NT2/D1 (cell line): Measurements from ENCODE around the gene VEPH1.

ENCODE experiments used
- DNase-seq: peaks from one replicate; pipeline ENCODE4 v3.0.0-alpha.2; 2011; ENCODE audit warnings: low read depth, low spot score
- H3K27me3 ChIP-seq: 2 replicates; pipeline ENCODE4 v1.6.0; 2011; ENCODE audit warnings: mild to moderate bottlenecking; ENCODE audit not compliant: insufficient read length, insufficient read depth
- H3K36me3 ChIP-seq: 2 replicates; pipeline ENCODE4 v1.6.1; 2011; ENCODE audit warnings: mild to moderate bottlenecking, low read length, mixed read lengths; ENCODE audit not compliant: insufficient read depth, insufficient read length
- H3K4me1 ChIP-seq: 2 replicates; pipeline ENCODE4 v1.5.1; 2011; ENCODE audit not compliant: insufficient read depth, insufficient read length
- H3K4me3 ChIP-seq: 2 replicates; pipeline ENCODE4 v1.5.1; 2011; ENCODE audit warnings: low read depth; ENCODE audit not compliant: insufficient read length
- H3K9ac ChIP-seq: 2 replicates; pipeline ENCODE4 v1.6.0; 2011; ENCODE audit warnings: low read depth; ENCODE audit not compliant: insufficient read length
- H3K9me3 ChIP-seq: 2 replicates; pipeline ENCODE4 v1.5.1; 2011; ENCODE audit warnings: mild to moderate bottlenecking, low read length; ENCODE audit not compliant: insufficient read depth
- SUZ12 ChIP-seq: IDR thresholded peaks from 2 replicates; pipeline ENCODE4 v1.6.1; 2011; ENCODE audit not compliant: insufficient read length, insufficient read depth; ENCODE audit errors: extremely low read depth
- YY1 ChIP-seq: IDR thresholded peaks from 2 replicates; pipeline ENCODE4 v1.6.1; 2011; ENCODE audit not compliant: insufficient read length, insufficient read depth
- ZNF274 ChIP-seq: IDR thresholded peaks from 2 replicates; pipeline ENCODE4 v1.6.1; 2011; ENCODE audit warnings: mild to moderate bottlenecking, low read depth, low read length

The VEPH1 gene

GRCh38 chr3:157520485-157521150 lies 17.4 kb upstream of the VEPH1 start:
- Histone ChIP-seq H3K4me3 (no peak overlapping the region), H3K36me3 (no peaks in the 10 kb centered on the region), H3K9ac (no peak overlapping the region), H3K9me3 (peaks cover 8% of the 10 kb centered on the region), H3K4me1 (no peaks in the 10 kb centered on the region), H3K27me3 (no peaks in the 10 kb centered on the region)
- TF ChIP-seq YY1 (no peak), SUZ12 (no peak), ZNF274 (no peak)
- DNase-seq = no peak

- no peaks in the 10 kb centered on the region for H3K36me3 ChIP-seq
Observed at GRCh38 chr3:157518881-157519280, 15.7 kb upstream of the VEPH1 start.

GRCh38 chr3:157516928-157517327 lies 13.7 kb upstream of the VEPH1 start:
- H3K9me3 ChIP-seq = peaks cover 8% of the 10 kb centered on the region
- H3K36me3 ChIP-seq = no peaks in the 10 kb centered on the region
- no peak overlapping the region for H3K4me3 ChIP-seq
- H3K9ac ChIP-seq = no peak overlapping the region
- H3K27me3 ChIP-seq = no peaks in the 10 kb centered on the region
- TF ChIP-seq SUZ12 = no peak
- TF ChIP-seq YY1 = no peak
- TF ChIP-seq ZNF274 = no peak
- no peaks in the 10 kb centered on the region for H3K4me1 ChIP-seq
- DNase-seq = no peak

More at GRCh38 chr3:157518881-157519280, 15.7 kb upstream of the VEPH1 start:
- DNase-seq = no peak
- no peaks in the 10 kb centered on the region for H3K27me3 ChIP-seq
- no peak overlapping the region for H3K4me3 ChIP-seq
- no peak overlapping the region for H3K9ac ChIP-seq
- no peaks in the 10 kb centered on the region for H3K4me1 ChIP-seq
- TF ChIP-seq SUZ12 = no peak
- TF ChIP-seq YY1 = no peak
- no peak for TF ChIP-seq ZNF274
- H3K9me3 ChIP-seq = peaks cover 8% of the 10 kb centered on the region

GRCh38 chr3:157515398-157515797 lies 12.2 kb upstream of the VEPH1 start:
- H3K36me3 ChIP-seq = no peaks in the 10 kb centered on the region
- DNase-seq = no peak
- no peak overlapping the region for H3K4me3 ChIP-seq
- TF ChIP-seq YY1 = no peak
- H3K9ac ChIP-seq = no peak overlapping the region
- no peaks in the 10 kb centered on the region for H3K27me3 ChIP-seq
- H3K4me1 ChIP-seq = no peaks in the 10 kb centered on the region
- H3K9me3 ChIP-seq = peaks cover 8% of the 10 kb centered on the region

DNA sequence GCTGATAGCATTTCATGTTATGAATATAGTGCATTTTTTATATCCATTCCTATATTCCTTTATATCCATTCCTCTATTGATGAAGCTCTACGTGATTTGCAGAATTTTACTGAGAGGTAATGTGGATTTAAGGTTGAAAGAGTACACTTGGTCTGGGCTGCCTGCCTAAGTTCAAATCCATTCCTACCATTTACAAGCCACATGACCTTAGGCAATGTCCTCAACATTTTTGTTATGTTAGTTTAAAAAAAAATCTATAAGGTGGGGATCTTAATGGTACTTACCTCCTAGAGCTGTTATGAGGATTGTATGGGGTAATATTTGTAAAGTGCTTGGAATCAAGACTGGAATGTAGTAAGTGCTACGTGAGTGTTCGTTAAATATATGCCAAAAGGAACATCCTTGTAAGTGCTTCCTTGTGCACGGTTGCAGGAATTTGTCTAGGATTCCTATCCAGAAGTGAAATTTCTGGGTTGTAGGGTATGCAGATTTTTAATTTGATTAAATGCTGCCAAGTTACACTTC lies 11.2 kb upstream of the VEPH1 start:
- Histone ChIP-seq H3K27me3 (no peaks in the 10 kb centered on the region), H3K9me3 (peaks cover 8% of the 10 kb centered on the region), H3K9ac (no peak overlapping the region), H3K36me3 (no peaks in the 10 kb centered on the region), H3K4me3 (no peak overlapping the region), H3K4me1 (no peaks in the 10 kb centered on the region)
- DNase-seq = no peak
- TF ChIP-seq YY1 (no peak), SUZ12 (no peak), ZNF274 (no peak)

DNA sequence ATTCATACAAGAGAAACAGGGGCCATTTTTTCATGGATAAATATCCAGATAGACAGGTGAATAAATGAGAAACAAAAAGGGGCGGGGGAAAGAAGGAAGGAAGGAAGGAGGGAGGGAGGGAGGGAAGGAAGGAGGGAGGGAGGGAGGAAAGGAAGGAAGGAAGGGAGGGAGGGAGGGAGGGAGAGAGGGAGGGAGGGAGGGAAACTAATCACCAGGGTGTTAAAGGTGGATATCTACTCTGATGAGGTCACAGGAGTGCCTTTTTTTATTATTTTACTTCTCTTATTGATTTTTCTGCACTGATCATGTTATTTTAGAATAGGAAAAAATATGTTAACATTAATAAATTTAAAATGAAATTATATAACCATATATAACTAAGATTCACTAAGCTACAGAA lies 10.4 kb upstream of the VEPH1 start:
- no peaks in the 10 kb centered on the region for H3K4me1 ChIP-seq
- TF ChIP-seq ZNF274 (no peak), YY1 (no peak), SUZ12 (no peak)
- no peak overlapping the region for H3K4me3 ChIP-seq
- H3K9ac ChIP-seq = no peak overlapping the region
- H3K27me3 ChIP-seq = no peaks in the 10 kb centered on the region
- peaks cover 4% of the 10 kb centered on the region for H3K9me3 ChIP-seq
- H3K36me3 ChIP-seq = no peaks in the 10 kb centered on the region
- no peak for DNase-seq

GRCh38 chr3:157512534-157512933 lies 9.3 kb upstream of the VEPH1 start:
- TF ChIP-seq YY1 = no peak
- TF ChIP-seq ZNF274 = no peak
- no peak for TF ChIP-seq SUZ12

DNA sequence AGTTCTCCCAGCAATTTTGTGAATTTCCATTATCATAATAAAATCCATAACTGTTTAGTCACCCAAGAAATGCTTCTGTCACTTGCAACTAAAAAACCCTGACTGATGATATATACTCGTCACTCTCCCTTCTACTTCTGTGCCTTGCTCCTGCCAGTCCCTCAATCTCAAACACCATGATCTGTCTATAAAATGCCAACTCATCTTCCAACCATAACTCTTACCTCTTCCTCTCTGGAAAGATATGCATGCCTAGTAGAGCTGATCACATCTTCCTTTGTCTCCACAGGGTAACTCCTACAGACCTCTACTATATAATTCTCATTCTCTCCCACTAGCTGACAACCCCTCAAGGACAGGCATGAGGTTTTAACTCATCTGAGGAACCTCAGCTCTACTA lies 5.2 kb upstream of the VEPH1 start:
- no peak overlapping the region for H3K9ac ChIP-seq
- no peak overlapping the region for H3K4me3 ChIP-seq
- H3K9me3 ChIP-seq = no peaks in the 10 kb centered on the region
- no peaks in the 10 kb centered on the region for H3K27me3 ChIP-seq
- H3K36me3 ChIP-seq = no peaks in the 10 kb centered on the region
- no peaks in the 10 kb centered on the region for H3K4me1 ChIP-seq
- TF ChIP-seq YY1 (no peak), ZNF274 (no peak), SUZ12 (no peak)
- DNase-seq = no peak

More at GRCh38 chr3:157512534-157512933, 9.3 kb upstream of the VEPH1 start:
- H3K4me1 ChIP-seq = no peaks in the 10 kb centered on the region
- H3K9me3 ChIP-seq = no peaks in the 10 kb centered on the region
- H3K4me3 ChIP-seq = no peak overlapping the region
- H3K36me3 ChIP-seq = no peaks in the 10 kb centered on the region
- H3K9ac ChIP-seq = no peak overlapping the region
- no peaks in the 10 kb centered on the region for H3K27me3 ChIP-seq
- DNase-seq = no peak
